Measurements from ENCODE around the gene SMURF2.
A peak's percentile ranks its signal among the peaks of the same experiment; 100 is the strongest.
"Not testable (repeated sequence)": the region's sequence is repeated elsewhere in the genome, so short reads cannot be mapped to it uniquely, and the experiment has no call there.

The SMURF2 gene

GRCh38 chr17:64598672-64599071, 63.4 kb downstream of the SMURF2 start:
- no peak for DNase-seq (ENCODE audit: low read depth, low spot score)

GRCh38 chr17:64596988-64597387, 65.1 kb downstream of the SMURF2 start:
- no peak for DNase-seq (ENCODE audit: low read depth, low spot score)

GRCh38 chr17:64596439-64596838, 65.7 kb downstream of the SMURF2 start:
- DNase-seq (ENCODE audit: low read depth, low spot score) = no peak

GRCh38 chr17:64591944-64592343, 70.2 kb downstream of the SMURF2 start:
- no peak for DNase-seq (ENCODE audit: low read depth, low spot score)

- no peak for DNase-seq (ENCODE audit: low read depth, low spot score)
Observed at GRCh38 chr17:64585146-64585545, 77.0 kb downstream of the SMURF2 start.

- no peak for DNase-seq (ENCODE audit: low read depth, low spot score)
Observed at GRCh38 chr17:64583038-64583437, 79.1 kb downstream of the SMURF2 start.

- DNase-seq (ENCODE audit: low read depth, low spot score) = no peak
Observed at GRCh38 chr17:64580384-64581315, 81.5 kb downstream of the SMURF2 start.

- no peak for DNase-seq (ENCODE audit: low read depth, low spot score)
Observed at GRCh38 chr17:64579917-64580316, 82.2 kb downstream of the SMURF2 start.

GRCh38 chr17:64577025-64577424, 85.1 kb downstream of the SMURF2 start:
- not testable (repeated sequence) for DNase-seq (ENCODE audit: low read depth, low spot score)

GRCh38 chr17:64575431-64575830, 86.7 kb downstream of the SMURF2 start:
- no peak for DNase-seq (ENCODE audit: low read depth, low spot score)

GRCh38 chr17:64574646-64575045, 87.5 kb downstream of the SMURF2 start:
- no peak for DNase-seq (ENCODE audit: low read depth, low spot score)

- no peak for DNase-seq (ENCODE audit: low read depth, low spot score)
Observed at GRCh38 chr17:64573214-64573613, 88.9 kb downstream of the SMURF2 start.

GRCh38 chr17:64572682-64573154, 89.4 kb downstream of the SMURF2 start:
- peak; percentile 23 for DNase-seq (ENCODE audit: low read depth, low spot score)

GRCh38 chr17:64571746-64572145, 90.4 kb downstream of the SMURF2 start:
- DNase-seq (ENCODE audit: low read depth, low spot score) = no peak

GRCh38 chr17:64565563-64565962, 96.5 kb downstream of the SMURF2 start:
- DNase-seq (ENCODE audit: low read depth, low spot score) = no peak

GRCh38 chr17:64564098-64564497, 98.0 kb downstream of the SMURF2 start:
- no peak for DNase-seq (ENCODE audit: low read depth, low spot score)

GRCh38 chr17:64555281-64555680, 106.8 kb downstream of the SMURF2 start:
- no peak for DNase-seq (ENCODE audit: low read depth, low spot score)

- DNase-seq (ENCODE audit: low read depth, low spot score) = no peak
Observed at GRCh38 chr17:64554028-64554637, 108.0 kb downstream of the SMURF2 start.

GRCh38 chr17:64551461-64551860, 110.6 kb downstream of the SMURF2 start:
- no peak for DNase-seq (ENCODE audit: low read depth, low spot score)

GRCh38 chr17:64547319-64547718, 114.8 kb downstream of the SMURF2 start:
- no peak for DNase-seq (ENCODE audit: low read depth, low spot score)

- no peak for DNase-seq (ENCODE audit: low read depth, low spot score)
Observed at GRCh38 chr17:64546716-64547115, 115.4 kb downstream of the SMURF2 start.

GRCh38 chr17:64544742-64545141, 117.4 kb downstream of the SMURF2 start:
- no peak for DNase-seq (ENCODE audit: low read depth, low spot score)
